A673 (cell line): Measurements from ENCODE around the gene SPPL3.

ENCODE experiments used
- EZH2 ChIP-seq: fragments of 200-600 bp; sonication (generic); IDR thresholded peaks from 2 replicates; pipeline ENCODE4 v1.6.1; 2017; ENCODE audit warnings: borderline replicate concordance, low read depth, mild to moderate bottlenecking, mixed read lengths, antibody characterized with exemption, low read length; ENCODE audit not compliant: poor library complexity, severe bottlenecking
- TF ChIP-seq, protein P1 (sequence below): fragments of 300-800, 200-600 bp; sonication (generic); conservative IDR thresholded peaks from 2 replicates; pipeline ENCODE4 v1.5.1; 2017; ENCODE audit warnings: low read depth, mild to moderate bottlenecking, antibody characterized with exemption, low read length, moderate library complexity, mixed read lengths

DNA sequence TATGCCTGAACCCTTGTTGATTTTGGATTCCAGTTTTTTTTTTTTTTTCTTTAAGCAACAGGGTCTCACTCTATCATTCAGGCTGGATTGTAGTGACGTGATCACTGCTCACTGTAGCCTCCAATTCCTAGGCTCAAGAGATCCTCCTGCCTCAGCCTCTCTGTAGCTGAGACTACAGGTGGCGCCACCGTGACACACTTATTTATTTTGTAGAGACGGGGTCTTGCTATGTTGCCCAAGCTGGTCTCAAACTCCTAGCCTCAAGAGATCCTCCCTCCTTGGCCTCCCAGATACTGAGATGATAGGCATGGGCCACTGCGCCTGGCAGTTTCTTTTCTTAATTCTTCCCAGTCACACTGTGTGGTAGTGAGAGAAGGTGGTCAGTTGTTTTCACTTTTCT is 153.4 kb downstream of the SPPL3 start:
- TF ChIP-seq, protein P1, sequence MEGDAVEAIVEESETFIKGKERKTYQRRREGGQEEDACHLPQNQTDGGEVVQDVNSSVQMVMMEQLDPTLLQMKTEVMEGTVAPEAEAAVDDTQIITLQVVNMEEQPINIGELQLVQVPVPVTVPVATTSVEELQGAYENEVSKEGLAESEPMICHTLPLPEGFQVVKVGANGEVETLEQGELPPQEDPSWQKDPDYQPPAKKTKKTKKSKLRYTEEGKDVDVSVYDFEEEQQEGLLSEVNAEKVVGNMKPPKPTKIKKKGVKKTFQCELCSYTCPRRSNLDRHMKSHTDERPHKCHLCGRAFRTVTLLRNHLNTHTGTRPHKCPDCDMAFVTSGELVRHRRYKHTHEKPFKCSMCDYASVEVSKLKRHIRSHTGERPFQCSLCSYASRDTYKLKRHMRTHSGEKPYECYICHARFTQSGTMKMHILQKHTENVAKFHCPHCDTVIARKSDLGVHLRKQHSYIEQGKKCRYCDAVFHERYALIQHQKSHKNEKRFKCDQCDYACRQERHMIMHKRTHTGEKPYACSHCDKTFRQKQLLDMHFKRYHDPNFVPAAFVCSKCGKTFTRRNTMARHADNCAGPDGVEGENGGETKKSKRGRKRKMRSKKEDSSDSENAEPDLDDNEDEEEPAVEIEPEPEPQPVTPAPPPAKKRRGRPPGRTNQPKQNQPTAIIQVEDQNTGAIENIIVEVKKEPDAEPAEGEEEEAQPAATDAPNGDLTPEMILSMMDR, result peak; percentile 33; the same call in 1 of the 2 replicates
- no peak for TF ChIP-seq EZH2
